K562 (cell line): ENCODE results near the gene FAM72D. TPM values are rescaled to one million over a fixed set of nuclear protein-coding genes. Genes with fewer than 3 reads are reported as not detected.
A peak's percentile ranks its signal among the peaks of the same experiment; 100 is the strongest.
"Not testable (repeated sequence)": the region's sequence is repeated elsewhere in the genome, so short reads cannot be mapped to it uniquely, and the experiment has no call there.

ENCODE experiments used
- ATAC-seq: fragments of 200-7000 bp; cut with Tn5 transposase; 3 replicates; pipeline ENCODE4 v1.9.1; 2020; ENCODE audit warnings: moderate library complexity
- BruUV-seq: library from RNA; stranded (reverse); fragments of 400-500 nt; replicated peaks from 2 replicates; lab custom pipeline; 2021; lab: Mats Ljungman, UMichigan
- CTCF ChIA-PET: fragments of 300-600 bp; formaldehyde crosslinking; extraction: SDS; loops from one replicate; lab custom pipeline; 2021; ENCODE audit warnings: low intra/inter-chr PET ratio; lab: Yijun Ruan, JAX
- POLR2A ChIA-PET: fragments of 300-600, 350-650 bp; sonication (Branson Sonifier 250); formaldehyde crosslinking; extraction: SDS; loops from one replicate; lab custom pipeline; 2021; ENCODE audit warnings: antibody characterized with exemption, inconsistent platforms; lab: Yijun Ruan, JAX
- DNase-seq, 4 experiments: peaks; one replicate each; pipeline versions ENCODE4 v3.0.0 to v3.0.0-alpha.2; 2011 to 2018; ENCODE audit warnings: low spot score in 3 of 4, mixed read lengths in 3 of 4; ENCODE audit errors: extremely low read depth in 1 of 4
- FAIRE-seq: peaks from 2 replicates; lab custom pipeline; 2011; peaks lifted over from hg19 to GRCh38; lab: Jason Lieb, UNC
- H2AFZ ChIP-seq: 2 replicates; pipeline ENCODE4 v1.6.0; 2011; ENCODE audit warnings: low read depth, low read length, control low read depth, inconsistent platforms
- H3K27ac ChIP-seq: fragments of 200-600 bp; 3 replicates; pipeline ENCODE4 v1.8.0; 2011; ENCODE audit warnings: low read depth, mild to moderate bottlenecking, control low read depth, inconsistent platforms, low read length, moderate library complexity, mixed read lengths; ENCODE audit errors: extremely low read depth
- H3K27me3 ChIP-seq, 2 experiments: fragments of 300-600 bp in 1 of 2; 2 replicates in 1 of 2; 3 replicates in 1 of 2; pipeline versions ENCODE4 v1.6.0 to v1.8.0; 2011; ENCODE audit warnings: inconsistent platforms in 2 of 2, low read length in 2 of 2, mild to moderate bottlenecking in 1 of 2, mixed read lengths in 1 of 2, moderate library complexity in 1 of 2; ENCODE audit not compliant: control insufficient read depth in 2 of 2, insufficient read depth in 2 of 2
- H3K36me3 ChIP-seq: fragments of 300-600 bp; 3 replicates; pipeline ENCODE4 v1.8.0; 2011; ENCODE audit warnings: mild to moderate bottlenecking, low read length, inconsistent platforms; ENCODE audit not compliant: control insufficient read depth, insufficient read depth
- H3K4me1 ChIP-seq, 2 experiments: fragments of 200-600 bp in 1 of 2; replicated peaks in 1 of 2; 2 replicates in 1 of 2; 3 replicates in 1 of 2; pipeline versions ENCODE4 v1.5.1 to v1.8.0; 2011; ENCODE audit warnings: inconsistent platforms in 2 of 2, low read length in 2 of 2, mild to moderate bottlenecking in 1 of 2, mixed read lengths in 1 of 2, moderate library complexity in 1 of 2; ENCODE audit not compliant: control insufficient read depth in 2 of 2, insufficient read depth in 2 of 2
- H3K4me2 ChIP-seq: 2 replicates; pipeline ENCODE4 v1.6.1; 2011; ENCODE audit warnings: low read length, control low read depth, inconsistent platforms, mixed read lengths; ENCODE audit not compliant: insufficient read depth
- H3K4me3 ChIP-seq: fragments of 200-600 bp; sonication (generic), shearing (Covaris generic); 2 replicates; pipeline ENCODE4 v1.5.1; 2016; ENCODE audit warnings: control low read depth, inconsistent platforms
- H3K79me2 ChIP-seq: fragments of 200-600 bp; 3 replicates; pipeline ENCODE4 v1.8.0; 2011; ENCODE audit warnings: low read length, inconsistent platforms; ENCODE audit not compliant: control insufficient read depth, insufficient read depth
- H3K9ac ChIP-seq, 2 experiments: 2 replicates each; pipeline versions ENCODE4 v1.6.0 to v1.6.1; 2011; ENCODE audit warnings: low read depth in 2 of 2, low read length in 2 of 2, control low read depth in 1 of 2, inconsistent platforms in 1 of 2, mild to moderate bottlenecking in 1 of 2, mixed read lengths in 1 of 2; ENCODE audit not compliant: insufficient read depth in 1 of 2
- H3K9me1 ChIP-seq: one replicate; pipeline ENCODE4 v1.6.0; 2011; ENCODE audit warnings: inconsistent platforms, mild to moderate bottlenecking, low read length, moderate library complexity; ENCODE audit not compliant: control insufficient read depth, insufficient read depth
- H3K9me3 ChIP-seq: replicated peaks from 2 replicates; pipeline ENCODE4 v1.5.1; 2011; ENCODE audit warnings: low read depth, low read length, inconsistent platforms; ENCODE audit not compliant: control insufficient read depth, insufficient read depth
- H4K20me1 ChIP-seq: replicated peaks from 2 replicates; pipeline ENCODE4 v1.6.1; 2011; ENCODE audit warnings: low read length, inconsistent platforms, mixed read lengths; ENCODE audit not compliant: control insufficient read depth, insufficient read depth
- ARID3A ChIP-seq: IDR thresholded peaks from 2 replicates; pipeline ENCODE4 v1.6.1; 2012; ENCODE audit warnings: low read depth, low read length, improper control_type of control experiment, borderline replicate concordance
- EP300 ChIP-seq: IDR thresholded peaks from 2 replicates; pipeline ENCODE4 v1.6.1; 2012; ENCODE audit warnings: low read length, improper control_type of control experiment
- GTF3C2 ChIP-seq: IDR thresholded peaks from 3 replicates; pipeline ENCODE4 v1.6.1; 2011; ENCODE audit warnings: borderline replicate concordance, mild to moderate bottlenecking, moderate library complexity; ENCODE audit not compliant: insufficient read length; ENCODE audit errors: extremely low read depth
- MYC ChIP-seq, 2 experiments: fragments of 250-450 bp in 1 of 2; sonication (Bioruptor Pico) in 1 of 2; IDR thresholded peaks; 2 replicates each; pipeline versions ENCODE4 v1.5.1 to v1.6.1; 2012 to 2021; ENCODE audit warnings: low read depth in 2 of 2, borderline replicate concordance in 1 of 2, improper control_type of control experiment in 1 of 2, low read length in 1 of 2, mild to moderate bottlenecking in 1 of 2, moderate library complexity in 1 of 2
- POLR3A ChIP-seq: IDR thresholded peaks from 2 replicates; pipeline ENCODE4 v1.6.1; 2011; ENCODE audit warnings: borderline replicate concordance, mild to moderate bottlenecking, moderate library complexity; ENCODE audit not compliant: insufficient read length, insufficient read depth; ENCODE audit errors: extremely low read depth
- TEAD4 ChIP-seq, 2 experiments: sonication (generic) in 1 of 2; formaldehyde crosslinking in 1 of 2; IDR thresholded peaks; 2 replicates each; pipeline versions ENCODE4 v1.6.1 to v1.8.0; 2012 to 2022; ENCODE audit warnings: borderline replicate concordance in 1 of 2, inconsistent platforms in 1 of 2, low read length in 1 of 2, mild to moderate bottlenecking in 1 of 2, missing genetic modification reagents in 1 of 2
- WGBS: fragments of 100-300 bp; shearing (Covaris generic); methylation state at CpG from one replicate; pipeline ENCODE4 v1.1.6; 2016; ENCODE audit warnings: low coverage, mixed read lengths; ENCODE audit not compliant: insufficient coverage; ENCODE audit errors: missing lambda C conversion rate; 5-methylcytosine and 5-hydroxymethylcytosine counted together
- in situ Hi-C: fragments of 300-500 bp; cut with MboI; formaldehyde crosslinking; loops from 4 replicates; pipeline ENCODE4 v1.15.0; 2018; ENCODE audit warnings: inconsistent platforms, mixed read lengths
- intact Hi-C: fragments of 100-400 bp; cut with micrococcal nuclease; formaldehyde crosslinking; loops from 2 replicates; pipeline ENCODE4 v1.14.2; 2022
- polyA plus RNA-seq, 8 experiments: library from polyadenylated mRNA; depleted of rRNA in 4 of 8; stranded (reverse) in 5 of 8; unstranded in 3 of 8; fragments of >200 nt; fragmentation: Nextera tagmentation in 2 of 8; fragmentation: Illumina TruSeq in 1 of 8; extraction: Ambion mirVana in 2 of 8; extraction: Trizol in 1 of 8; gene quantifications; 2 replicates each; pipeline versions ENCODE4 v1.2.1 to v1.2.3, GENCODE V29; 2011 to 2014; ENCODE audit warnings: inconsistent platforms in 1 of 8, missing spikeins in 1 of 8
- total RNA-seq, 7 experiments: library from RNA; depleted of rRNA in 6 of 7; stranded (reverse); fragments of >200 nt in 6 of 7; fragmentation: Illumina TruSeq in 2 of 7; extraction: Trizol in 2 of 7; gene quantifications; 2 replicates each; pipeline versions ENCODE4 v1.2.1 to v1.2.3, GENCODE V29; 2011 to 2021; ENCODE audit warnings: low replicate concordance in 1 of 7

FAM72D gene
- total and polyA plus RNA-seq, 9 of the 15 experiments (the other 6 are each of a cell fraction or from before 2014, with no cell fraction given) = 5.5 to 36.5 (median 20.1) TPM

GRCh38 chr1:145155873-145156272, 60.1 kb downstream of the FAM72D start:
- H3K4me3 ChIP-seq, H2AFZ ChIP-seq, H3K9ac ChIP-seq, H3K79me2 ChIP-seq, ATAC-seq, H3K4me2 ChIP-seq, H4K20me1 ChIP-seq, FAIRE-seq, CTCF ChIA-PET, H3K27me3 ChIP-seq, intact Hi-C loops, H3K9me3 ChIP-seq, H3K36me3 ChIP-seq, H3K9me1 ChIP-seq, BruUV-seq, H3K27ac ChIP-seq, H3K4me1 ChIP-seq, POLR2A ChIA-PET, DNase-seq: not testable (repeated sequence)
- in situ Hi-C loops = loop anchor here (10.0 to 25.0 kb wide), 2 partner anchors 1351 to 1444 kb away; no protein-coding TSS in a partner anchor
- 23% methylated on average over 2 of the region's 5 CpGs for WGBS

- H3K36me3 ChIP-seq; CTCF ChIA-PET; BruUV-seq; H3K9me3 ChIP-seq; H4K20me1 ChIP-seq; intact Hi-C loops; H3K9me1 ChIP-seq; H3K79me2 ChIP-seq; H3K27ac ChIP-seq; H3K27me3 ChIP-seq; FAIRE-seq; POLR2A ChIA-PET; H3K4me1 ChIP-seq; TF ChIP-seq MYC (CRISPR knock-in tag; IDR thresholded peaks at IDR 0.05; ENCODE audit: borderline replicate concordance, low read depth); TEAD4 (CRISPR knock-in tag; IDR thresholded peaks at IDR 0.05; ENCODE audit: borderline replicate concordance): not testable (repeated sequence)
- H3K4me2 ChIP-seq = peak overlapping the region; percentile 18
- DNase-seq = peak; percentile 1 to 72 (median 2)
- WGBS = 0% methylated on average over 13 of the region's 26 CpGs
- 0 out of 2 replicates have a peak overlapping the region, but pooled peaks have one; percentile 23 for H2AFZ ChIP-seq
- ATAC-seq = peak; percentile 61
- in situ Hi-C loops = loop anchor here (10.0 to 25.0 kb wide), 2 partner anchors 1352 to 1445 kb away; no protein-coding TSS in a partner anchor
- H3K9ac ChIP-seq = peak overlapping the region; percentile 34 to 45; a peak in 3 of 4 replicates
- H3K4me3 ChIP-seq = 0 out of 2 replicates have a peak overlapping the region, but pooled peaks have one; percentile 11
- TF ChIP-seq ARID3A = 0 out of 2 replicates have a peak, but pooled peaks have one; percentile 19
- peak; percentile 25; the same call in 1 of the 2 replicates for TF ChIP-seq MYC (IDR thresholded peaks at IDR 0.05; ENCODE audit: low read depth, low read length)
- TF ChIP-seq GTF3C2 = peak; percentile 69
- TF ChIP-seq POLR3A = peak; percentile 78
- TF ChIP-seq EP300 = peak; percentile 21; the same call in 1 of the 2 replicates
- TF ChIP-seq TEAD4 (IDR thresholded peaks at IDR 0.05; ENCODE audit: low read length) = 0 out of 2 replicates have a peak, but pooled peaks have one; percentile 51
Measured at GRCh38 chr1:145156891-145157610, 61.3 kb downstream of the FAM72D start.
